PFSK-1 (cell line): ENCODE measurements around the gene PPP1R10.

Experiments
- POLR2AphosphoS5 ChIP-seq: IDR thresholded peaks from 2 replicates; pipeline ENCODE4 v1.6.1; 2012; ENCODE audit warnings: low read depth, mild to moderate bottlenecking, control low read depth, low read length, moderate library complexity
- REST ChIP-seq, 2 experiments: IDR thresholded peaks; 2 replicates each; pipeline versions ENCODE4 v1.6.1 to v1.8.0; 2011 to 2012; ENCODE audit warnings: low read depth in 2 of 2, low read length in 2 of 2, control low read depth in 1 of 2, inconsistent platforms in 1 of 2, mild to moderate bottlenecking in 1 of 2, moderate library complexity in 1 of 2; ENCODE audit not compliant: insufficient read depth in 1 of 2
- TAF1 ChIP-seq: IDR thresholded peaks from 2 replicates; pipeline ENCODE4 v1.6.1; 2012; ENCODE audit warnings: low read length, control low read depth, borderline replicate concordance; ENCODE audit not compliant: insufficient read depth

GRCh38 chr6:30655743-30656094 is 38.7 kb upstream of the PPP1R10 start:
- no peak for TF ChIP-seq POLR2AphosphoS5
- TF ChIP-seq TAF1 = no peak
- no peak for TF ChIP-seq REST (IDR thresholded peaks at IDR 0.05; ENCODE audit: insufficient read depth in 1 of 2, low read depth in 2 of 2, low read length in 2 of 2)
